IPS-18a (cell line): ENCODE data around the gene PTPRM.

Experiments
- H3K27ac ChIP-seq: one replicate; pipeline ENCODE4 v1.5.1; 2013; ENCODE audit warnings: low read length
- H3K27me3 ChIP-seq: one replicate; pipeline ENCODE4 v1.6.1; 2013; ENCODE audit warnings: mild to moderate bottlenecking, low read length; ENCODE audit not compliant: control insufficient read depth, insufficient read depth
- H3K36me3 ChIP-seq: one replicate; pipeline ENCODE4 v1.6.1; 2013; ENCODE audit warnings: low read depth, low read length; ENCODE audit not compliant: control insufficient read depth
- H3K4me1 ChIP-seq: one replicate; pipeline ENCODE4 v1.6.1; 2013; ENCODE audit warnings: low read depth, low read length; ENCODE audit not compliant: control insufficient read depth
- H3K4me3 ChIP-seq: one replicate; pipeline ENCODE4 v1.5.1; 2013; ENCODE audit warnings: low read length
- H3K9ac ChIP-seq: one replicate; pipeline ENCODE4 v1.6.1; 2013; ENCODE audit warnings: mild to moderate bottlenecking, low read length, moderate library complexity
- H3K9me3 ChIP-seq: one replicate; pipeline ENCODE4 v1.6.1; 2013; ENCODE audit warnings: low read depth, low read length; ENCODE audit not compliant: control insufficient read depth

PTPRM gene

DNA sequence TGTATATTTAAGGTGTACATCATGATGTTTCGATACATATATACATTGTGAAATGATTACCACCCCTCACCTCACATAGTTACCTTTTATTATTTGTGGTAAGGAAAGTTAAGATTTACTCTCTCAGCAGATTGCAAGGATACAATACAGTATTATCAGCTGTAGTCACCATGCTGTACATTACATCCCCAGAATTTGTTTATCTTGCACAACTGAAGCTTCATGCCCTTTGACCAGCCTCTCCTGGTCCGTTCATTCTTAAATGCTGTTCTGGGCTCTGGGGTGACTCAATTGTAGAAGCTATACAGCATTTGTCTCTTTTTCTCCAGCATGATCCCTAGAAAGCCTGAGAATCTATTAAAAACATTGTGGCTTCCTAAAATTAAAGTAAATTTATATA, 90.8 kb downstream of the PTPRM start:
- Histone ChIP-seq H3K9ac (no peak overlapping the region), H3K4me1 (peaks cover 7% of the 10 kb centered on the region), H3K9me3 (no peaks in the 10 kb centered on the region), H3K27ac (no peak overlapping the region), H3K36me3 (no peaks in the 10 kb centered on the region), H3K27me3 (no peaks in the 10 kb centered on the region), H3K4me3 (no peak overlapping the region)

DNA sequence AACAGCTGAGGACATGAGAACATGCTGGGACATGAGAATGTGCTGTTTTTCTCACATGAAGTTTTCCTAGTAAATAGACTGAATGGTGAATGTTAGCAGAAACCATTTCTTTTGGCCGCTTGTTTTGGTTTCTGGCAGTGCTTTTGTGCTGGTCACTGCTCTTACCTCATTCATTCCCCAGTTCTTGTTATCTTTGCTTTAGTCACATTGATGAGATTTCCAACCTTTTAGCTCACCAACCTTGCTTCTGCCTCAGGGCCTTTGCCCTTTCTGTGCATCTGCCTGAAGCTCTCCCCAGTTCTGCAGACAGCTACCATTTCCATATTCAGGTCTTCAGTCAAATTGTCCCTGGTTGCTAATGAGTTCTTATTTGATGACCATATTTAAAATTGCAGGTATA, 91.6 kb downstream of the PTPRM start:
- H3K27ac ChIP-seq: no peak overlapping the region

DNA sequence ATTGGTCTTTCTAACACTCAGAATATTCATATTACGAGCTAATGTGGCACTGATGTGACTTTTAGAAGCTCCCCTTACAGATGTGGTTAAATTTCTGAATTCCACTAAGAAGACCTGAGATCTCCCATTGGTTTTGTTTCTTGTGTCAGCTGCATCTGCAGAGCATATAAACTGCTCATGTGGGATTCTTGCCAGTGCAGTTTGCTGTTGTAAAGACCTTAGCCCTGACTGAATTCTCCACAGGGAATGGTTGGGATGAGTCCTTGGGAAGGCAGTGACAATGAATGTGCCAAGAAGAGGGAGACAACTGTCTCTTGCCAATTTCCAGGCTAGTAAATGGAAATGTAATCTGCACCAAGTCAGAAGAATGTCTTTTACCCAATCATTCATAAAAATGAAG, 94.1 kb downstream of the PTPRM start:
- H3K9ac ChIP-seq: no peak overlapping the region
- no peak overlapping the region for H3K4me3 ChIP-seq
- H3K4me1 ChIP-seq: peaks cover 9% of the 10 kb centered on the region
- H3K9me3 ChIP-seq: no peaks in the 10 kb centered on the region
- H3K27me3 ChIP-seq: no peaks in the 10 kb centered on the region
- H3K27ac ChIP-seq: no peak overlapping the region
- H3K36me3 ChIP-seq: no peaks in the 10 kb centered on the region

More for the DNA sequence above, 91.6 kb downstream of the PTPRM start:
- H3K9ac ChIP-seq: no peak overlapping the region
- H3K27me3 ChIP-seq: no peaks in the 10 kb centered on the region
- no peaks in the 10 kb centered on the region for H3K9me3 ChIP-seq
- H3K4me3 ChIP-seq: no peak overlapping the region
- peaks cover 7% of the 10 kb centered on the region for H3K4me1 ChIP-seq
- H3K36me3 ChIP-seq: no peaks in the 10 kb centered on the region

DNA sequence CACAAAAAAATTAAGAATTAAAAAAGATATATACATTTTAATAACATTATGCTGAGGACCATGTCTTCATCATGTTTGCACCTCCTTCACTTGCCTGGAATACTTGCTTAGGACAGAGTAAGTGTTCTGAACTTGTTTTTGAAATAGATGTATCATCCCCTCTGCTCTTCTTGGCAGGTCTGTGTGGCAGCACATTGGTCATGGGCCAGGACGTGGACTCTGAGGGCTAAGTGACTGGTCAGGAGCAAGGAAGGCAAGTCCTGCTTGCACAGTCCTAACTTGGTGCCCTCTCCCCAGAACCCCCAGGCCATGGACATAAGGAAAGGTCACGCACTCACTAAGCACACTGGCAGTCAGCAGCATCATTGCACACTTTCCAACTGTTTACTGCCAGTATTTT, 95.8 kb downstream of the PTPRM start:
- Histone ChIP-seq H3K36me3 (no peaks in the 10 kb centered on the region), H3K27ac (no peak overlapping the region), H3K9me3 (no peaks in the 10 kb centered on the region), H3K27me3 (no peaks in the 10 kb centered on the region), H3K4me1 (peaks cover 13% of the 10 kb centered on the region), H3K4me3 (no peak overlapping the region), H3K9ac (no peak overlapping the region)

DNA sequence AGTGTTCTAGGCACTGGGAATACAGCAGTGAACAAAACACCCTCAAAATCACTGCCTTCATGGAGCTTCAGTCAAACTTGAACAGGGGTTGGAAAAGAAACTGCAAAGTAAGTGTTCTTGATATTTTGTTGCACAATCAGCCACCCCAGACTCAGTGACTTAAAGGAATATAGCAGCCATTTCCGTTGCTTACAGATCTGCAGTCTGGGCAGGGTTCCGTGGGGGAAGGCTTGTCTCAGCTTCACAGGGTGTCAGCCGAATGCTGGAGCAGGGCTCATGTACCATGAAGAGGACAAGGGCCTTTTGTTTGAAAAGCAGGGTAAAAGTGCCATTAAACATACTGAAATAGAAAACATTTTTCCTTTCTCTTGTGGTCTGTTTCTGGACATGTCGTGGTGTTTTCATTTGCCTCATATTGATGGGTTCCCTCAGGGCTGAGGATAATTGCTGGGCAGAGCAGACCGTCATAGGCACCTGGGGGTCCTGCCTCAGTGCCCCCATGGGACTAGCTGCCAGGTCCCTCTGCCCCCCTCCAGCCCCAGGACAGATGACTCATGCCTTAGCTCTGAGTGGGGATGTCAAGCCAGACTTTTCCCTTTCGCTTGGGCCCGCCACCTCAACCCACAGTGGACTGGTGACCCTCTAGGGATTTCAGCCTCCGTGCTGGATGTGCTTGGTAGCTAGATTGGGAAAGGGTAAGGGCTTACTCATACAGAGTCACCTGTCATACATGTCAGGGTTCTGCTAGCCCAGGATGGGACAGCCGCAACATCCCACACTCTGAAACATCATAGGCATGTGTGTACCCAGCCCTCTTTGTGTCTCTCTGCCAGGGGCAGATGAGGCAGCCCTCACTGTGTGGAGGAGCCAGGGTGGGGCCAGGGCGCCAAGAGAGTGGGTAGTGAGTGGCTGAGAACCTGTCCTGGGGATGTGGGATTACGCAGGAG, 96.5 kb downstream of the PTPRM start:
- peaks cover 11% of the 10 kb centered on the region for H3K4me1 ChIP-seq
- H3K4me3 ChIP-seq: no peak overlapping the region
- H3K9me3 ChIP-seq: no peaks in the 10 kb centered on the region
- no peaks in the 10 kb centered on the region for H3K36me3 ChIP-seq
- H3K27me3 ChIP-seq: no peaks in the 10 kb centered on the region
- no peak overlapping the region for H3K9ac ChIP-seq
- H3K27ac ChIP-seq: no peak overlapping the region

DNA sequence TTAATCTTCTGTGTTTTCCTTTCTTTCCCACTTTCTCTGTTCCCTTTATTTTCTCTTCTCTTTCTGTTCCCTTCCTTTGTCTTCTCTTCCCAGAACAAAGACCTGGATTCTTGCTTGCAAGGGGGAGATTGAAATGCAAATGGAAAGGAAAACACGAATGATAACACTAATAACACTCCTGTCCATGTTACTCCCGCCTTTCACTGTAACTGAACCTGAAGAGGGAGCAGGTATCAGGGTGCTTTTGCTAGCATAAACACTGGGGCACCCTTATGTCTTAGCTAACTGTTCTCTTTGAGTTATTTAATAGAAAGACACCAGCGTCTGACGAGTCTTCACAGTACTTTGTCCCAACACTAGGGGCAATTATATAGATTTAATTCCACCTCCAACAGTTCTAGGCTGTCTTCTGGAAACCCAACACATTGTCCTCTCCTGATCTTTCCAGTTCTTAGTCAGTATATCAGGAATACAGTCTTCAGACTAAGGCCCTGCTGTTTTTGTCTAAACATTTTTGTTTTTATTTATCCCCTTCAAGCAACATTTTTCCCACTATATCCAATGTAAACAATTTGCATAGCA, 99.2 kb downstream of the PTPRM start:
- H3K36me3 ChIP-seq: no peaks in the 10 kb centered on the region
- peaks cover 11% of the 10 kb centered on the region for H3K4me1 ChIP-seq
- H3K9ac ChIP-seq: no peak overlapping the region
- no peaks in the 10 kb centered on the region for H3K27me3 ChIP-seq
- no peaks in the 10 kb centered on the region for H3K9me3 ChIP-seq
- H3K4me3 ChIP-seq: no peak overlapping the region
- no peak overlapping the region for H3K27ac ChIP-seq

DNA sequence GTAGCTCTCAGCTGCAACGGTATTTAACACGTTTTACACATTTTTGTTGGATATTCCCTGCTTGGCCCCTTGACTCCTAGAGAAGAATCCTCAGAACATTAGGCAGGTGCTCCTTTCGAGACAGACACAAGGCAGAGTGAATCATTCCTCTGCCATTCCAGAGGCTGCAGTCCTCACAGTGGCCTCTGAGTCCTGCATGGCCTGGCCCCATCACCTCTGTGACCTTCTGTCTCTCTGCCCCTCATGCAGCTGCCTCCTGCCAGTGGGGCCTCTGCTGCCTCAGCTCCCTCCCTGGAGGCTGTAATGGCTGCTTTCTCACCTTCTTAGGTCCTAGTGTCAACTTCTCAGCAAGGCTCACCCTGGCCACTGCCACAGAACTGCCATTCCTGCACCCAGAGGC, 101.3 kb downstream of the PTPRM start:
- H3K27ac ChIP-seq: no peak overlapping the region
- peaks cover 11% of the 10 kb centered on the region for H3K4me1 ChIP-seq
- H3K9ac ChIP-seq: no peak overlapping the region

DNA sequence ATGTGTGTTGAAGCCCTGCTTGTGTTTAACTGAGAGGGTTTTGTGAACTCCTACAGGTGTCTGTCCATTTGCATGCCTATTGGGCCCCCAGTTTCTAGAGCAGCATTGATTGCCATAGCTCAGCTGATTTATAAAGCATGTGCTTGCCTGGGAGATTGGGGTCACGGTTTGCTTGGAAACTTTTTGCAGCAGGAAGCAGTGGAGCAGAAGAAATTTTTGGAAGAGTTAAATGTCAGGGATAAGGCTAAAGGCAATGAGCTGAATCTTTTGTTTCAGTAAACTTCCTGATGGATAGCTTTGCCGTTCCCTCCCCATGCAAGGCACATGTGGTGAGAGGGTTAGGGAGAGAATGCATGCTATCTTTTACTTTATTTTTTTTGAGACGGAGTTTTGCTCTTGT, 102.2 kb downstream of the PTPRM start:
- Histone ChIP-seq H3K27me3 (no peaks in the 10 kb centered on the region), H3K4me3 (no peak overlapping the region), H3K9ac (no peak overlapping the region), H3K9me3 (no peaks in the 10 kb centered on the region), H3K36me3 (no peaks in the 10 kb centered on the region), H3K27ac (no peak overlapping the region), H3K4me1 (peaks cover 11% of the 10 kb centered on the region)

More for the DNA sequence above, 101.3 kb downstream of the PTPRM start:
- Histone ChIP-seq H3K27me3 (no peaks in the 10 kb centered on the region), H3K4me3 (no peak overlapping the region), H3K9me3 (no peaks in the 10 kb centered on the region), H3K36me3 (no peaks in the 10 kb centered on the region)

DNA sequence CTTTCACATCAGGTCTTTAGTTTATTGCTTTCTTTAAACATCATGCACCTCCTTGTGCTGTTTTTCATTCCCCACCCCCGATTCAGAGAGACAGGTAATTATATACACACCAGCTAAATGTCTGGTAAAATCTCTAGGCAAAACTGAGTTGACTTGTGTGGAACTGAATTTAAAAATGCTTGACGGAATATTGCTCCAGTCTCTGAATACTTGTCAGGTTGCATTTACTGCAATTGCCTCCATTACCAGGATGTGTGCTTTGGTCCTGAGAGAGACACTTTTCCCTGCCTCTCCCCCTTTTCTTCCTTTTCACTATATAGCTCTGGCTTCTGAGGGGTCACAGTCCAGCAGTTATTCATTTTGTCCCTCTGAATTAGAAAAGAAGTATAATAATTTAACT, 104.0 kb downstream of the PTPRM start:
- H3K4me1 ChIP-seq: peaks cover 10% of the 10 kb centered on the region

DNA sequence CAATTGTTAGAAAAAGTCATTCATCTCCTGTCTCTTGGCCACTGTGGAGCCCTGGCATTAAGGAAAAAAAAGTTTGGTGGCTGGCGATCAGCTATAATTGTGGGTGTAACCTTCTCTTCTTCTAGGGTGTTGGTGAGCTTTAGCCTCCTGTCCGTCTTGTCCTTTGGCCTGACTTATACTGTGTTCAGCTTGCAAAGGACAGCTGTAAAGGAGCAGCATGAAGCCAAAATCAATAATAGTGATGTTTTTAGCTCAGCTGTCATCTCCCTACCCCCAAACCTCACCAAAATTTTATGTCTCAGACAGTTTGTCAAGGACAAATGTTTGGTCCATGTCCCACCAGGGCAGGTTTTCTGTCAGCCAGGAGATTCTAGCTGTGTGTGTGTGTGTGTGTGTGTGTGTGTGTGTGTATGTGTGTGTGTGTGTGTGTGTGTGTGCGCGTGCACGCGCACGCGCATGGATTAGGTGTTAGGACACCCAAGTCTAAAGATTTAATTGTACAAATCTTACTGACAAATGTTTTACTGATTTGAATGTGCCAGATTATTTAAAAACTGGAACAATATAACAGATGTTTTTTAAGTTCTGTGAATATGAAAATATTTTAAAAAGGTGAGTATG, 109.2 kb downstream of the PTPRM start:
- H3K27ac ChIP-seq: no peak overlapping the region
- H3K36me3 ChIP-seq: no peaks in the 10 kb centered on the region
- no peaks in the 10 kb centered on the region for H3K27me3 ChIP-seq
- no peak overlapping the region for H3K4me3 ChIP-seq
- H3K9ac ChIP-seq: no peak overlapping the region
- no peaks in the 10 kb centered on the region for H3K4me1 ChIP-seq
- no peaks in the 10 kb centered on the region for H3K9me3 ChIP-seq

More for the DNA sequence above, 104.0 kb downstream of the PTPRM start:
- H3K9me3 ChIP-seq: no peaks in the 10 kb centered on the region
- H3K27me3 ChIP-seq: no peaks in the 10 kb centered on the region
- H3K27ac ChIP-seq: no peak overlapping the region
- no peaks in the 10 kb centered on the region for H3K36me3 ChIP-seq
- no peak overlapping the region for H3K4me3 ChIP-seq
- no peak overlapping the region for H3K9ac ChIP-seq

DNA sequence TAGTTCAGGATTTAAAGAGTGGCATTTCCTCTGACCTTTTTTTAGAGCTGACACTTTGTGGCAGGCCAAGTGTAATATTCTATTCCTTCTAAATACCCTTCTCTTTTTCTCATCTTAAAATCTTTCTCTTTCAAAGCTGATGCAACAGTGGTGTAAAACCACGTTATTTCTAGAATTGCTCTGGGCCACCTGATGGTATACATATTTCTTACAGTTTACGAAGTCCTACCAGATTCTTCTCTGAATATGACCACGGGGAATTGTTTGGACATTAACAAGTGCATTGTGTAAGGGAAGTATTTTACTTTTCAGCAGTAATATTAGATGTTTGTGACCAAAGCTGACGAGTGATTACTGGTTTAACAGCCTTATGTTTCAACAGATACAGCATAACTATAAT, 109.9 kb downstream of the PTPRM start:
- Histone ChIP-seq H3K27me3 (no peaks in the 10 kb centered on the region), H3K9me3 (no peaks in the 10 kb centered on the region), H3K27ac (no peak overlapping the region), H3K4me3 (no peak overlapping the region), H3K9ac (no peak overlapping the region), H3K36me3 (no peaks in the 10 kb centered on the region), H3K4me1 (no peaks in the 10 kb centered on the region)
